SU-DHL-6 (cell line): ENCODE data around the gene TNXB.
A peak's percentile ranks its signal among the peaks of the same experiment; 100 is the strongest.

Experiments
- H2AFZ ChIP-seq: fragments of 200-600 bp; sonication (generic); 2 replicates; pipeline ENCODE4 v1.6.1; 2014; ENCODE audit warnings: low read depth, mild to moderate bottlenecking, moderate library complexity, mixed read lengths, antibody characterized with exemption, low read length; ENCODE audit not compliant: severe bottlenecking
- H3F3A ChIP-seq: fragments of 200-600 bp; shearing (Covaris generic); 2 replicates; pipeline ENCODE4 v1.6.0; 2016; ENCODE audit warnings: antibody characterized with exemption, mild to moderate bottlenecking; ENCODE audit not compliant: insufficient read depth
- H3K27ac ChIP-seq: fragments of 200-600 bp; sonication (generic); 2 replicates; pipeline ENCODE4 v1.5.1; 2016; ENCODE audit warnings: low read depth, mild to moderate bottlenecking, low read length, moderate library complexity, mixed read lengths
- H3K27me3 ChIP-seq: fragments of 200-600 bp; sonication (generic), shearing (Covaris generic); 2 replicates; pipeline ENCODE4 v1.6.0; 2014; ENCODE audit warnings: mild to moderate bottlenecking, low read length
- H3K36me3 ChIP-seq: fragments of 200-600 bp; sonication (generic); 2 replicates; pipeline ENCODE4 v1.6.1; 2014; ENCODE audit warnings: mild to moderate bottlenecking, low read length, mixed read lengths
- H3K4me2 ChIP-seq: fragments of 300-600, 200-600 bp; shearing (Covaris generic), sonication (generic); 2 replicates; pipeline ENCODE4 v1.6.0; 2014; ENCODE audit warnings: low read length, low read depth, mild to moderate bottlenecking; ENCODE audit not compliant: poor library complexity, severe bottlenecking
- H3K4me3 ChIP-seq: fragments of 200-600 bp; sonication (generic); 2 replicates; pipeline ENCODE4 v1.5.1; 2014; ENCODE audit warnings: antibody characterized with exemption, low read length, mild to moderate bottlenecking, mixed read lengths; ENCODE audit not compliant: insufficient read depth, poor library complexity, severe bottlenecking
- H3K79me2 ChIP-seq: fragments of 200-600 bp; sonication (generic); 2 replicates; pipeline ENCODE4 v1.6.1; 2014; ENCODE audit warnings: mild to moderate bottlenecking, low read length, moderate library complexity; ENCODE audit not compliant: insufficient read depth
- H3K9ac ChIP-seq: fragments of 200-600 bp; sonication (generic); 2 replicates; pipeline ENCODE4 v1.7.0; 2014; ENCODE audit warnings: mild to moderate bottlenecking, low read length
- H3K9me2 ChIP-seq: fragments of 200-600 bp; sonication (generic); replicated peaks from 2 replicates; pipeline ENCODE4 v1.6.1; 2014; ENCODE audit warnings: low read length; ENCODE audit not compliant: insufficient read depth
- H3K9me3 ChIP-seq: fragments of 200-600 bp; sonication (generic); 2 replicates; pipeline ENCODE4 v1.6.1; 2014; ENCODE audit warnings: low read length, mixed read lengths; ENCODE audit not compliant: insufficient read depth
- H4K20me1 ChIP-seq: fragments of 200-600 bp; sonication (generic); 2 replicates; pipeline ENCODE4 v1.6.1; 2014; ENCODE audit warnings: low read depth, mild to moderate bottlenecking, antibody characterized with exemption, low read length, moderate library complexity, mixed read lengths
- EZH2phosphoT487 ChIP-seq: fragments of 200-600 bp; sonication (generic), shearing (Covaris generic); conservative IDR thresholded peaks from 2 replicates; pipeline ENCODE4 v1.6.1; 2018; ENCODE audit warnings: mild to moderate bottlenecking, antibody characterized with exemption, low read length, moderate library complexity, mixed read lengths
- TF ChIP-seq, protein P1 (sequence below): fragments of 200-600 bp; sonication (generic); IDR thresholded peaks from one replicate; pipeline ENCODE4 v1.5.1; 2017; ENCODE audit warnings: antibody characterized with exemption, mild to moderate bottlenecking, low read length, moderate library complexity; ENCODE audit not compliant: insufficient read depth, poor library complexity, severe bottlenecking

Gene TNXB

DNA sequence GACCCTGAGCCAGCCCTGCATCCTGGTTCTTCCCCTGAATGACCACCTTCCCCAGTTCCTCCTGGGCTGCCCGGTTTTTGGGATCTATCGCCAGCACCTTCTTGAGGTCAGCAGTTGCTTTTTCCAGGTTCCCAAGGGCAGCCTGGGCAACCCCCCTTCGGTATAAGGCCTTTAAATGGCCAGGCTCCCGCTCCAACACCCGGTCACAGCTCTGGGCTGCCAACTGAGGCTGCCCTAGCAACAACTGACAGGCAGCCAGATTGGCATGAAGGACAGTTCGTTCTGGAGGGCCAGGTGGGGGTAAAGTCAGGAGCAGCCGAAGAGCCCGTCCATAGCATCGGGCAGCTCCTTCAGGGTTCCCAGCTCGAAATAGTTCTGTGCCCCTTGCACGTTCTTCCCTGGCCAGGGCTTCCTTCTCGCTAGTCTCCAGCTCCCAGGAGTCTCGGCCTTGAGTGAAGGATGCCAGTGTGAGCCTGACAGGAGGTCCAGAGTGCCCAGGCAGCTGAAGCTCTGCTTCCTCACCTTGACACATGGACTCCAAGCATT lies 19.7 kb upstream of the TNXB start:
- H3K27me3 ChIP-seq: no peaks in the 10 kb centered on the region
- peak overlapping the region; percentile 72 for H3K9ac ChIP-seq
- TF ChIP-seq EZH2phosphoT487: no peak
- TF ChIP-seq, protein P1, sequence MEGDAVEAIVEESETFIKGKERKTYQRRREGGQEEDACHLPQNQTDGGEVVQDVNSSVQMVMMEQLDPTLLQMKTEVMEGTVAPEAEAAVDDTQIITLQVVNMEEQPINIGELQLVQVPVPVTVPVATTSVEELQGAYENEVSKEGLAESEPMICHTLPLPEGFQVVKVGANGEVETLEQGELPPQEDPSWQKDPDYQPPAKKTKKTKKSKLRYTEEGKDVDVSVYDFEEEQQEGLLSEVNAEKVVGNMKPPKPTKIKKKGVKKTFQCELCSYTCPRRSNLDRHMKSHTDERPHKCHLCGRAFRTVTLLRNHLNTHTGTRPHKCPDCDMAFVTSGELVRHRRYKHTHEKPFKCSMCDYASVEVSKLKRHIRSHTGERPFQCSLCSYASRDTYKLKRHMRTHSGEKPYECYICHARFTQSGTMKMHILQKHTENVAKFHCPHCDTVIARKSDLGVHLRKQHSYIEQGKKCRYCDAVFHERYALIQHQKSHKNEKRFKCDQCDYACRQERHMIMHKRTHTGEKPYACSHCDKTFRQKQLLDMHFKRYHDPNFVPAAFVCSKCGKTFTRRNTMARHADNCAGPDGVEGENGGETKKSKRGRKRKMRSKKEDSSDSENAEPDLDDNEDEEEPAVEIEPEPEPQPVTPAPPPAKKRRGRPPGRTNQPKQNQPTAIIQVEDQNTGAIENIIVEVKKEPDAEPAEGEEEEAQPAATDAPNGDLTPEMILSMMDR: no peak
- peaks cover 8% of the 10 kb centered on the region; the same call in 1 of the 2 replicates for H3K36me3 ChIP-seq
- H3K9me2 ChIP-seq: no peaks in the 10 kb centered on the region
- H3K9me3 ChIP-seq: no peaks in the 10 kb centered on the region
- no peaks in the 10 kb centered on the region for H4K20me1 ChIP-seq
- peaks cover 9% of the 10 kb centered on the region; the same call in 1 of the 2 replicates for H3F3A ChIP-seq
- H3K79me2 ChIP-seq: peaks cover 32% of the 10 kb centered on the region
- H3K4me3 ChIP-seq: peak overlapping the region; percentile 84
- H3K4me2 ChIP-seq: peak overlapping the region; percentile 65
- no peak overlapping the region for H2AFZ ChIP-seq
- peak overlapping the region; percentile 37 for H3K27ac ChIP-seq

DNA sequence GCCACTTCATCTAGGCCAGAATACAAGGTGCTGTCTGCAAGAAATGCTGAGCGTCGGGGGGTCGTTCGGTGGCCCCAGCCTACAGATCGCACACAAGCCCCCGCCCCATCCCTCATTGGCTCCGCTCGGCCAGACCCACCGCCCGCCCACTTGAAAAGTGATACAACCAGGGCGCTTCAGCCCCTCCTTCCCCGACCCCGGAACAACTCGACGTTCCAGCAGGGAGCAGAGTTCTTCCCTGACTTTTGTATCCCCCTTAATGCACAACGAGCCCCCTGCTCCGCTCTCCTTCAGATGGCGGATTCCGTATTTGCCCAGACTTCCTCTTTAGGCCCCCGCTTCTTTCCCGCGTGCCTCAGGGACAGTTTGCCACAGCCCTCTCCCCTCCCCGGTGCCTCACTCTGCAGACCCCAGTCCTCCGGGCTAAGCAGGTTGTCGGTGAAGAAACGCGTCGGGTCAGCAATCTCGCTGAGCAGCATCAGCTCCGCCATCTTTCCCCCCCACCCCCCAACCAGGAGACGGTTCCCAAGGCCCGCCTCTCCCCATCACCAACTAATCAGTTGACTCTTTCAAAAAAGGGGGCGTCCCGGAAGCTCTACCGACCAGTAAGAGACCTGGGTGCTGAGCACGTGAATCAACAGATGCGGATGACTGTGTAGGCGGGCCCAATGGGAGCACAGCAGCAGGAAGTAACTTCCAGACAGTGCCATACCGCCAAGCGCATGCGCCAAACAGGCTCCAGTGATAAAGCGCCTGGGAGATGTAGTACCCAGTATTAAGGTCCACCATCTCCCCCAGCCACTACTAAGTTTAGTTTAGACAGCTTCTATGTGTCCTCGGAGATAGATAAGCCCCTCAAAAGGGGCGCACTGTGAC lies 18.8 kb upstream of the TNXB start, which contains the start of gene ATF6B:
Gene ATF6B (minus strand): TSS at position 530 of the 876 bp plus-strand sequence. CDS start 39 bp downstream, at position 491.
- Histone ChIP-seq H3K9me2 (no peaks in the 10 kb centered on the region), H3F3A (peaks cover 9% of the 10 kb centered on the region; the same call in 1 of the 2 replicates), H3K27me3 (no peaks in the 10 kb centered on the region), H3K4me3 (peak within 1 kb of the TSS; percentile 88), H4K20me1 (no peaks in the 10 kb centered on the region), H3K9ac (peak within 1 kb of the TSS; percentile 78), H3K9me3 (no peaks in the 10 kb centered on the region), H3K27ac (peak within 1 kb of the TSS; percentile 57), H2AFZ (peak within 1 kb of the TSS; percentile 69), H3K79me2 (peaks cover 32% of the 10 kb centered on the region), H3K36me3 (peaks cover 8% of the 10 kb centered on the region; the same call in 1 of the 2 replicates), H3K4me2 (peak within 1 kb of the TSS; percentile 65)
- TF ChIP-seq, protein P1: no peak
- no peak for TF ChIP-seq EZH2phosphoT487

DNA sequence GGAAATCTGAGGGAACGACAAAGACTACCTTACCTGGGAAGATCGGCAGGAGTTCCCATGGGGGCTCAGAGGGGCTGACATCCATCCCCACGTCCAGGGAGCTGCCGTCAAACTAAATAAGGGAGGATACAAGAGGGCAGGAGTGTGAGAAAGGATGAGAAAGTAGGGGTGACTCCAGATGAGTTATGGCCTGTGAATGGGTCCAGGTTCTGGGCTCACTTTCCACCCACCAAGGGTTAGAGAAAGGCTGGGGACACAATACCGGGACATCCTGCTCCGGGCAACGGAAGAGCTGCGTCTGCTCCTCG lies 18.2 kb upstream of the TNXB start:
- Histone ChIP-seq H3F3A (peaks cover 9% of the 10 kb centered on the region; the same call in 1 of the 2 replicates), H3K27me3 (no peaks in the 10 kb centered on the region), H2AFZ (no peak overlapping the region), H3K27ac (peak overlapping the region; percentile 57; the same call in 1 of the 2 replicates), H3K9me2 (no peaks in the 10 kb centered on the region), H3K36me3 (peaks cover 8% of the 10 kb centered on the region; the same call in 1 of the 2 replicates), H3K79me2 (peaks cover 32% of the 10 kb centered on the region), H3K4me2 (peak overlapping the region; percentile 65), H3K9me3 (no peaks in the 10 kb centered on the region), H3K4me3 (peak overlapping the region; percentile 88), H3K9ac (peak overlapping the region; percentile 78), H4K20me1 (no peaks in the 10 kb centered on the region)
- TF ChIP-seq, protein P1: no peak
- no peak for TF ChIP-seq EZH2phosphoT487
